ENCODE data around the gene LGALS9.
"Not testable (repeated sequence)": the region's sequence is repeated elsewhere in the genome, so short reads cannot be mapped to it uniquely, and the experiment has no call there.

The LGALS9 gene

GRCh38 chr17:27627514-27627913 lies 3.5 kb upstream of the LGALS9 start:
- no peak for TF ChIP-seq ZNF10 (tag by site-specific recombination; IDR thresholded peaks at IDR 0.05)
- TF ChIP-seq CTCF (tag by site-specific recombination; IDR thresholded peaks at IDR 0.05) = no peak
- TF ChIP-seq ZBTB17 (tag by site-specific recombination; IDR thresholded peaks at IDR 0.05) = no peak
- no peak for TF ChIP-seq ZNF121 (tag by site-specific recombination; IDR thresholded peaks at IDR 0.05)
- ChIA-PET CTCF (interaction anchor here (1.6 kb wide), 1 partner anchor 27 kb away, joined by 4 read pairs; no protein-coding TSS in a partner anchor), POLR2A (no interaction called here)
- H3K36me3 ChIP-seq (ENCODE audit: control insufficient read depth in 2 of 2, insufficient read depth in 1 of 2, low read length in 2 of 2) = peaks cover 0 to 39% of the 10 kb centered on the region in 2 experiments; a peak in 1 of 3 replicates
- H3K4me1 ChIP-seq (ENCODE audit: control insufficient read depth, insufficient read depth, low read length) = no peaks in the 10 kb centered on the region
- H3K9me3 ChIP-seq (ENCODE audit: control insufficient read depth, insufficient read depth, low read depth, low read length) = no peaks in the 10 kb centered on the region
- no peak overlapping the region for H3K27ac ChIP-seq (ENCODE audit: extremely low read depth, low read depth, low read length)
- no peak overlapping the region for H3K4me3 ChIP-seq (ENCODE audit: low read depth, low read length)

- H3K27ac ChIP-seq (ENCODE audit: extremely low read depth, low read depth, low read length) = no peak overlapping the region
- no peaks in the 10 kb centered on the region for H3K9me3 ChIP-seq (ENCODE audit: control insufficient read depth, insufficient read depth, low read depth, low read length)
- H3K4me3 ChIP-seq (ENCODE audit: low read depth, low read length) = no peak overlapping the region
- peaks cover 0 to 30% of the 10 kb centered on the region in 2 experiments; a peak in 1 of 3 replicates for H3K36me3 ChIP-seq (ENCODE audit: control insufficient read depth in 2 of 2, insufficient read depth in 1 of 2, low read length in 2 of 2)
- H3K4me1 ChIP-seq (ENCODE audit: control insufficient read depth, insufficient read depth, low read length) = no peaks in the 10 kb centered on the region
- ChIA-PET CTCF (interaction anchor here (0.8 to 1.6 kb wide), 3 partner anchors 23 to 26 kb away, joined by 3 to 5 read pairs (median 4); no protein-coding TSS in a partner anchor), POLR2A (no interaction called here)
- TF ChIP-seq ZNF433 (tag by site-specific recombination; IDR thresholded peaks at IDR 0.05; ENCODE audit: low read depth) (no peak), ZNF670 (tag by site-specific recombination; IDR thresholded peaks at IDR 0.05; ENCODE audit: low read depth) (no peak), BCL11A (tag by site-specific recombination; IDR thresholded peaks at IDR 0.05; ENCODE audit: low read depth) (no peak), ZNF24 (tag by site-specific recombination; IDR thresholded peaks at IDR 0.05) (no peak), ZNF626 (tag by site-specific recombination; IDR thresholded peaks at IDR 0.05) (no peak), REPIN1 (tag by site-specific recombination; IDR thresholded peaks at IDR 0.05; ENCODE audit: low read depth) (no peak), TSHZ1 (tag by site-specific recombination; IDR thresholded peaks at IDR 0.05; ENCODE audit: borderline replicate concordance) (no peak), ZNF350 (tag by site-specific recombination; IDR thresholded peaks at IDR 0.05) (no peak), ZNF596 (tag by site-specific recombination; IDR thresholded peaks at IDR 0.05) (no peak)
- TF ChIP-seq, protein P1, sequence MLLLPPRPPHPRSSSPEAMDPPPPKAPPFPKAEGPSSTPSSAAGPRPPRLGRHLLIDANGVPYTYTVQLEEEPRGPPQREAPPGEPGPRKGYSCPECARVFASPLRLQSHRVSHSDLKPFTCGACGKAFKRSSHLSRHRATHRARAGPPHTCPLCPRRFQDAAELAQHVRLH (tag by site-specific recombination; IDR thresholded peaks at IDR 0.05) = no peak
These were observed 2.6 kb upstream of the LGALS9 start for GRCh38 chr17:27628376-27628775.

DNA sequence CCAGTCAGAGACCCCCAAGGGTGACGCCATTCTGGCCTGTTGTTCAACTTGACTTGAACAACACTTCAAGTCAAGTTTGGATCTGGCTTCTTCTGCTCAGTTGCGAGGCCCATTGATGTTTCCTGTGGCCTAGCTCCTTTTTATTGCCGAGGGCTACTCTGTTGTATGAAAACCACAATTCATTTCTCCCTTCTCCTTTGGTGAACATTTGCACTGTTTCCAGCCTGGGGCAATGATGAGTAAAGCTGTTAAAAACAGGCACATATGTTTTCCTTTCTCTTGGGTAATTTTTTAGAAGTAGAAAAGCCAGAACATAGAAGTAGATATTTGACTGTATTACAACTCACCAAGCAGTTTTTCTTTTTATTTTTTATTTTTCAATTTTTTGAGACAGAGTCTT lies 1.7 kb upstream of the LGALS9 start:
- peaks cover 0 to 22% of the 10 kb centered on the region in 2 experiments; a peak in 1 of 3 replicates for H3K36me3 ChIP-seq (ENCODE audit: control insufficient read depth in 2 of 2, insufficient read depth in 1 of 2, low read length in 2 of 2)
- CTCF ChIA-PET = interaction anchor here (0.6 to 1.6 kb wide), 5 partner anchors 22 to 423 kb away, joined by 3 to 5 read pairs (median 4); no protein-coding TSS in a partner anchor
- H3K4me1 ChIP-seq (ENCODE audit: control insufficient read depth, insufficient read depth, low read length); H3K9me3 ChIP-seq (ENCODE audit: control insufficient read depth, insufficient read depth, low read depth, low read length); H3K4me3 ChIP-seq (ENCODE audit: low read depth, low read length); H3K27ac ChIP-seq (ENCODE audit: extremely low read depth, low read depth, low read length); POLR2A ChIA-PET: not testable (repeated sequence)

All from HEK293 (cell line).